ENCODE measurements around the gene TMEM40.
A peak's percentile ranks its signal among the peaks of the same experiment; 100 is the strongest.

The TMEM40 gene

GRCh38 chr3:12752809-12753208 lies 6.2 kb downstream of the TMEM40 start:
- Histone ChIP-seq H3K14ac (ENCODE audit: low read length in 2 of 2) (no peak overlapping the region), H3K9me3 (ENCODE audit: control insufficient read depth, low read length) (no peaks in the 10 kb centered on the region), H2AK5ac (ENCODE audit: low read length, severe bottlenecking) (no peak overlapping the region), H3K9ac (ENCODE audit: low read length) (no peak overlapping the region), H3K4me2 (ENCODE audit: low read length, poor library complexity, severe bottlenecking) (no peak overlapping the region), H3K4ac (ENCODE audit: low read depth in 1 of 2, low read length in 2 of 2) (no peak overlapping the region), H2AFZ (ENCODE audit: low read depth, low read length) (no peak overlapping the region), H4K91ac (ENCODE audit: low read length) (no peak overlapping the region), H3K36me3 (ENCODE audit: control insufficient read depth in 1 of 2, insufficient read depth in 2 of 2, low read depth in 1 of 2, low read length in 2 of 2) (no peaks in the 10 kb centered on the region), H3K27me3 (ENCODE audit: control insufficient read depth in 1 of 2, insufficient read depth in 1 of 2, low read length in 2 of 2) (peaks cover 0 to 24% of the 10 kb centered on the region in 2 experiments), H2BK12ac (ENCODE audit: low read length in 2 of 2) (no peak overlapping the region), H3K23ac (ENCODE audit: low read length in 2 of 2) (no peak overlapping the region), H2BK120ac (ENCODE audit: low read depth, low read length) (no peak overlapping the region), H3K4me1 (ENCODE audit: control insufficient read depth, insufficient read depth, low read depth, low read length) (peaks cover 4% of the 10 kb centered on the region), H4K8ac (ENCODE audit: low read length) (no peak overlapping the region), H3K18ac (ENCODE audit: low read depth in 1 of 2, low read length in 2 of 2) (no peak overlapping the region), H2BK5ac (ENCODE audit: low read depth, low read length, poor library complexity, severe bottlenecking) (no peak overlapping the region), H3K27ac (ENCODE audit: low read length, poor library complexity, severe bottlenecking) (no peak overlapping the region), H2BK15ac (ENCODE audit: low read depth, poor library complexity, severe bottlenecking) (no peak overlapping the region), H3K79me1 (replicated peaks; ENCODE audit: low read length, poor library complexity, severe bottlenecking) (no peaks in the 10 kb centered on the region), H3K4me3 (ENCODE audit: insufficient read depth in 1 of 2, low read depth in 1 of 2, low read length in 2 of 2) (no peak overlapping the region)
- WGBS = 88% methylated on average over 2 of the region's 2 CpGs
- no peak for DNase-seq

GRCh38 chr3:12752102-12752501 lies 7.0 kb downstream of the TMEM40 start:
- peak overlapping the region; percentile 13 for H2AK5ac ChIP-seq (ENCODE audit: low read length, severe bottlenecking)
- no peak overlapping the region for H2BK120ac ChIP-seq (ENCODE audit: low read depth, low read length)
- H3K27me3 ChIP-seq (ENCODE audit: control insufficient read depth in 1 of 2, insufficient read depth in 1 of 2, low read length in 2 of 2) = peaks cover 0 to 28% of the 10 kb centered on the region in 2 experiments
- H4K91ac ChIP-seq (ENCODE audit: low read length) = no peak overlapping the region
- H2BK5ac ChIP-seq (ENCODE audit: low read depth, low read length, poor library complexity, severe bottlenecking) = no peak overlapping the region
- no peak overlapping the region for H3K4me3 ChIP-seq (ENCODE audit: insufficient read depth in 1 of 2, low read depth in 1 of 2, low read length in 2 of 2)
- no peak for DNase-seq
- no peak overlapping the region for H4K8ac ChIP-seq (ENCODE audit: low read length)
- peaks cover 4% of the 10 kb centered on the region for H3K4me1 ChIP-seq (ENCODE audit: control insufficient read depth, insufficient read depth, low read depth, low read length)
- H3K79me1 ChIP-seq (replicated peaks; ENCODE audit: low read length, poor library complexity, severe bottlenecking) = no peaks in the 10 kb centered on the region
- no peak overlapping the region for H3K14ac ChIP-seq (ENCODE audit: low read length in 2 of 2)
- no peaks in the 10 kb centered on the region for H3K36me3 ChIP-seq (ENCODE audit: control insufficient read depth in 1 of 2, insufficient read depth in 2 of 2, low read depth in 1 of 2, low read length in 2 of 2)
- no peak overlapping the region for H3K18ac ChIP-seq (ENCODE audit: low read depth in 1 of 2, low read length in 2 of 2)
- no peak overlapping the region for H3K9ac ChIP-seq (ENCODE audit: low read length)
- no peak overlapping the region for H2BK12ac ChIP-seq (ENCODE audit: low read length in 2 of 2)
- 65% methylated on average over 3 of the region's 3 CpGs for WGBS
- H2BK15ac ChIP-seq (ENCODE audit: low read depth, poor library complexity, severe bottlenecking) = no peak overlapping the region
- no peak overlapping the region for H3K4me2 ChIP-seq (ENCODE audit: low read length, poor library complexity, severe bottlenecking)
- no peaks in the 10 kb centered on the region for H3K9me3 ChIP-seq (ENCODE audit: control insufficient read depth, low read length)
- no peak overlapping the region for H2AFZ ChIP-seq (ENCODE audit: low read depth, low read length)
- no peak overlapping the region for H3K27ac ChIP-seq (ENCODE audit: low read length, poor library complexity, severe bottlenecking)
- H3K23ac ChIP-seq (ENCODE audit: low read length in 2 of 2) = no peak overlapping the region
- H3K4ac ChIP-seq (ENCODE audit: low read depth in 1 of 2, low read length in 2 of 2) = no peak overlapping the region

DNA sequence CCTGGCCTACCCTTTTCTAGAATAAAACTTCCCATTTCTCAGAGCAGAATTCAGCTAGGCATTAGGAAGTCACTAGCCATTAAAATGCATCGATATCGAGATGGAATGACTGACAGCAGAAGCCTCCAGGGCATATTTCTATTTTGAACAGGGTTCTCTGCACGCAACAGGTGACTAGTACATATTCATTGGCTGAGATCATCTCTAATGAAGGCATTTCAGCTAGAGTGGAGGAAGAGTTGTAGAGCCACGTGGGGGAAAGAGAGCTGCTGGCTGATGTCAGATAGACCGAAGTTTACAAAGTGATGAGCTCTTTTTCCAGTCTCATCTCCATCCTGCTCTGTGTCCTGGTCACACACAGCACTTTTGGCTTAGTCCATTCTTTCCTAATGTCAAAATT lies 7.5 kb downstream of the TMEM40 start:
- H2BK12ac ChIP-seq (ENCODE audit: low read length in 2 of 2) = no peak overlapping the region
- H4K91ac ChIP-seq (ENCODE audit: low read length) = no peak overlapping the region
- no peak overlapping the region for H3K9ac ChIP-seq (ENCODE audit: low read length)
- peaks cover 4% of the 10 kb centered on the region for H3K4me1 ChIP-seq (ENCODE audit: control insufficient read depth, insufficient read depth, low read depth, low read length)
- no peak overlapping the region for H3K14ac ChIP-seq (ENCODE audit: low read length in 2 of 2)
- no peak overlapping the region for H3K4me3 ChIP-seq (ENCODE audit: insufficient read depth in 1 of 2, low read depth in 1 of 2, low read length in 2 of 2)
- no peak overlapping the region for H2BK5ac ChIP-seq (ENCODE audit: low read depth, low read length, poor library complexity, severe bottlenecking)
- H3K9me3 ChIP-seq (ENCODE audit: control insufficient read depth, low read length) = no peaks in the 10 kb centered on the region
- H2AFZ ChIP-seq (ENCODE audit: low read depth, low read length) = no peak overlapping the region
- H2BK120ac ChIP-seq (ENCODE audit: low read depth, low read length) = no peak overlapping the region
- no peak overlapping the region for H2AK5ac ChIP-seq (ENCODE audit: low read length, severe bottlenecking)
- no peak overlapping the region for H3K4ac ChIP-seq (ENCODE audit: low read depth in 1 of 2, low read length in 2 of 2)
- no peaks in the 10 kb centered on the region for H3K79me1 ChIP-seq (replicated peaks; ENCODE audit: low read length, poor library complexity, severe bottlenecking)
- no peak overlapping the region for H3K18ac ChIP-seq (ENCODE audit: low read depth in 1 of 2, low read length in 2 of 2)
- no peak overlapping the region for H3K27ac ChIP-seq (ENCODE audit: low read length, poor library complexity, severe bottlenecking)
- no peak overlapping the region for H4K8ac ChIP-seq (ENCODE audit: low read length)
- no peak overlapping the region for H3K23ac ChIP-seq (ENCODE audit: low read length in 2 of 2)
- H3K36me3 ChIP-seq (ENCODE audit: control insufficient read depth in 1 of 2, insufficient read depth in 2 of 2, low read depth in 1 of 2, low read length in 2 of 2) = no peaks in the 10 kb centered on the region
- DNase-seq = peak; percentile 42
- H3K27me3 ChIP-seq (ENCODE audit: control insufficient read depth in 1 of 2, insufficient read depth in 1 of 2, low read length in 2 of 2) = peaks cover 0 to 32% of the 10 kb centered on the region in 2 experiments
- no peak overlapping the region for H3K4me2 ChIP-seq (ENCODE audit: low read length, poor library complexity, severe bottlenecking)
- 58% methylated on average over 5 of the region's 5 CpGs for WGBS
- no peak overlapping the region for H2BK15ac ChIP-seq (ENCODE audit: low read depth, poor library complexity, severe bottlenecking)

GRCh38 chr3:12750658-12751071 lies 8.4 kb downstream of the TMEM40 start:
- Histone ChIP-seq H2AFZ (ENCODE audit: low read depth, low read length) (no peak overlapping the region), H3K4me2 (ENCODE audit: low read length, poor library complexity, severe bottlenecking) (no peak overlapping the region), H2AK5ac (ENCODE audit: low read length, severe bottlenecking) (peak overlapping the region; percentile 69), H3K4me1 (ENCODE audit: control insufficient read depth, insufficient read depth, low read depth, low read length) (peaks cover 4% of the 10 kb centered on the region), H4K8ac (ENCODE audit: low read length) (no peak overlapping the region), H2BK15ac (ENCODE audit: low read depth, poor library complexity, severe bottlenecking) (peak overlapping the region; percentile 21), H3K9me3 (ENCODE audit: control insufficient read depth, low read length) (no peaks in the 10 kb centered on the region), H2BK12ac (ENCODE audit: low read length in 2 of 2) (no peak overlapping the region), H3K18ac (ENCODE audit: low read depth in 1 of 2, low read length in 2 of 2) (no peak overlapping the region), H2BK120ac (ENCODE audit: low read depth, low read length) (no peak overlapping the region), H3K23ac (ENCODE audit: low read length in 2 of 2) (no peak overlapping the region), H3K4me3 (ENCODE audit: insufficient read depth in 1 of 2, low read depth in 1 of 2, low read length in 2 of 2) (no peak overlapping the region), H3K27ac (ENCODE audit: low read length, poor library complexity, severe bottlenecking) (peak overlapping the region; percentile 2), H2BK5ac (ENCODE audit: low read depth, low read length, poor library complexity, severe bottlenecking) (no peak overlapping the region), H3K27me3 (ENCODE audit: control insufficient read depth in 1 of 2, insufficient read depth in 1 of 2, low read length in 2 of 2) (peaks cover 0 to 28% of the 10 kb centered on the region in 2 experiments), H3K14ac (ENCODE audit: low read length in 2 of 2) (no peak overlapping the region), H3K79me1 (replicated peaks; ENCODE audit: low read length, poor library complexity, severe bottlenecking) (no peaks in the 10 kb centered on the region), H3K36me3 (ENCODE audit: control insufficient read depth in 1 of 2, insufficient read depth in 2 of 2, low read depth in 1 of 2, low read length in 2 of 2) (no peaks in the 10 kb centered on the region), H3K4ac (ENCODE audit: low read depth in 1 of 2, low read length in 2 of 2) (peak overlapping the region in 1 of 2 experiments; percentile 17), H3K9ac (ENCODE audit: low read length) (peak overlapping the region; percentile 50), H4K91ac (ENCODE audit: low read length) (no peak overlapping the region)
- 65% methylated on average over 4 of the region's 4 CpGs for WGBS
- peak; percentile 71 for DNase-seq
